NCI-H2196 (cell line): ENCODE data around the gene SEZ6L.

Source experiments
- DNase-seq: peaks from one replicate; lab custom pipeline; 2025; ENCODE audit not compliant: unreplicated experiment; lab: John Stamatoyannopoulos, UW

SEZ6L gene

GRCh38 chr22:26291940-26292666, 122.8 kb downstream of the SEZ6L start:
- no peak for DNase-seq

GRCh38 chr22:26292667-26292995, 123.4 kb downstream of the SEZ6L start:
- DNase-seq = no peak

DNA sequence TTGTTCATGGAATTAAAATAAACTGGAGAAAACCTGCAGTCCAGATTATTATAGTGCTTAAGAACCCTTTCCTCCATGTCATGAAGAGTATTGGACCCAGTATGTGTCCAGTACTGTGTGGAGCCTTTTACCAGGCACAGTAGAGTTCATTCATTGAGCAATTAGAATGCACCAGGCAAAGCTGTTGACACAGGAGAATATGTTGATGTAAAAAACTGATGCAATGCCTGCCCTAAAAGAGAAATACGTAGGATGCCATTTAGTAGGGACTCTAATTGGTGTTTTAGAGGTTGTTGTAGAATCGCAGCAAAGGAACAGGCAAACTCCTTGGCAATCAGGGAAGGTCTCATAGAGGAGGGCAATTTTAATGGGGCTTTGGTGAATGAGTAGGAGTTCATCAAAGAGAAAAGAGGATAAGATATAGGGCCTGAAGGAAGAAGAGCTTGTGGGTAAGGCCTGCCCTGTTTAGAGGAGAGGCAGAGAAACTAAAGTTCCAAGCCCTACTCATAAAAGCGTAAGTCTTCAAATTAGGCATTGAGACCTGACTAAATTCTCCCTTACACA, 126.4 kb downstream of the SEZ6L start:
- no peak for DNase-seq

GRCh38 chr22:26298605-26299310, 129.5 kb downstream of the SEZ6L start:
- DNase-seq = no peak

- no peak for DNase-seq
These were observed 133.5 kb downstream of the SEZ6L start for GRCh38 chr22:26302726-26303125.

GRCh38 chr22:26303475-26303874, 134.2 kb downstream of the SEZ6L start:
- DNase-seq = no peak

DNA sequence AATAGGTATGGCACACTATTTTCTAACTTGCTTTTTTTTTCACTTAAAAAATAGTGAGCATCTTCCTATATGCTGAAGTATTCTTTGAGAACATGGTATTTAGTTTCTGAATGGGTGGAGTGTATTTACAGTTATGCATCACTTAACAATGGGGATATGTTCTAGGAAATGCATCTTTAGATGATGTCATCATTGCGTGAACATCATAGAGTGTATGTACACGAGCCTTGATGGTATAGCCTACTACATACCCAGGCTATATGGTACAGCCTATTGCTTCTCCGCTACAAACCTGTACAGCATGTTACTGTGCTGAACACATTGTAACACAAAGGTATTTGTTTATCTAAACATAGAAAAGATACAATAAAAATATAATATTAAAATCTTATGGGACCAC, 135.5 kb downstream of the SEZ6L start:
- no peak for DNase-seq

DNA sequence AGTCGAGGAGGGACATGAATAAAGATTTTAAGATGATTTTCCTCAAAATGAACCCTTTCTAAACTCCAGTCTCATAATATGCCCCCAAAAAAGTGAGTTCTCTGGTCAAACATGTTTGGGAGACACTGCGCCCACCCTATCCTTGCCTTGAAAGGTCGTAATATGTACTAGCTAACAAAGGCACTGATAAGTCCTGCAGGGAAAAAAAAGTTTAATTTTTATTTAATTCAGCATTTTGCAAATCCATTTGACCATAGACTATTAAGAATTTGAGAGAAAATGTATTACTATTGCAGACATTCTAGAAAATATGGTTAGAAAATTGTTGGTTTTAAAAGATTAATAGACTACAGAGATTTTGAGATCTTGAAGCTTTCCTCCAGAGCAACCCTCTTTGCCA, 139.2 kb downstream of the SEZ6L start:
- no peak for DNase-seq

GRCh38 chr22:26310616-26311015, 141.4 kb downstream of the SEZ6L start:
- no peak for DNase-seq

DNA sequence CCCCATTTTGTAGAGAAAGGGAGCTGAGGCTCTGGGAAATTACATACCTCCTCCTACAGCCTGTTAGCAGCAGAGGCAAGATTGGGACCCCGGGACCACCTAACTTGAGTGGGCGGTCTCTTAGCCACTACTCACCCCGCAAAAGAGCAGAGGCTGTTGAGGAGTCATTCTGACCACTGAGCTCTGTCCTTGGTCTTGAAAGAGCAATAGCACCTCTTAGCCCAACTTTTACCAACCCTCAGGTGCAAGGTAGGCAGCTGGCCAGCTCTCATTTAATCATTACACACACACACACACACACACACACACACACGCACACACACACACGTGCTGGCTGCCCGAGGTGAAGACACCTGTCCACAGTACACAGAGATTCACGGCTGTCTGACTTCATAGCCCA, 144.0 kb downstream of the SEZ6L start:
- no peak for DNase-seq

DNA sequence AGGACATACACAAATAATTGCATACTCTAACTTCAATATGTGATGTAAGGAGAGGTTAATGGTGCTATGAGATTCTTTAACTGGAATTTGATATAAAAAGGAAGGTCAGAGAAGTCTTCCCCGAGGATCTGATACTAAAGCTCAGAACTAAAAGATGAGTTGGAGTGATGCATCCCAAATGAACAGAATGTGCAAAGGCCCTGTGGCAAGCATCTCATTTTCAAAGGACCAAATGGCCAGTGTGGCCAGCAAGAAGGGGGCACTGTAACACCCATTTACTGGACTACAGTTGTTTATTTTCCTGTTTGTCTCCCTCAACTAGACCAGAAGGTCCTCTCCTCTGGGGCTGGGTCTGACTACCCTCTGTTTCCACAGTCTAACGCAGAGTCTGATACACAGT, 144.9 kb downstream of the SEZ6L start:
- no peak for DNase-seq

- DNase-seq = no peak
These were observed 145.4 kb downstream of the SEZ6L start for GRCh38 chr22:26314656-26315055.

DNA sequence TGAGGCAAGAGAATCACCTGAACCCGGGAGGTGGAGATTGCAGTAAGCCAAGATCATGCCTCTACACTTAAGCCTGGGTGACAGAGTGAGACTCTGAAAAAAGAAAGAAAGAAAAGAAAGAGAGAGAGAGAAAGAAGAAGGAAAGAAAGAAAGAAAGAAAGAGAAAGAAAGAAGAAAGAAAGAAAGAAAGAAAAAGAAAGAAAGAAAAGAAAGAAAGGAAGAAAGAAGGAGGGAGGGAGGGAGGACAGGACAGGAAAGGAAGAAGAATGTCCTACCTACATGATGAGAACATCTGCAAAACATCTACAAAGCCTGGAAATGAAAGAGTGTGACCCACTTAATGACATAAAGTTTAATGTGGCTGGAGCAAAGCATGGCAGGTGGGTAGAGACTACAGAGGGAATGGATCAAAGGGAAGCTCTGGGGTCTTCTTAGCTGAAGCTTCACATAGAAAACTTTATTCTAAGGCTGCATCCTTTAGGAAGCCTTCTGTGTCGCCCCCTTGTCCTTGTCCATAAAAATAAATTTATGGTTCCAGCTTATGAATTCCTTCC, 147.5 kb downstream of the SEZ6L start:
- DNase-seq = no peak

DNA sequence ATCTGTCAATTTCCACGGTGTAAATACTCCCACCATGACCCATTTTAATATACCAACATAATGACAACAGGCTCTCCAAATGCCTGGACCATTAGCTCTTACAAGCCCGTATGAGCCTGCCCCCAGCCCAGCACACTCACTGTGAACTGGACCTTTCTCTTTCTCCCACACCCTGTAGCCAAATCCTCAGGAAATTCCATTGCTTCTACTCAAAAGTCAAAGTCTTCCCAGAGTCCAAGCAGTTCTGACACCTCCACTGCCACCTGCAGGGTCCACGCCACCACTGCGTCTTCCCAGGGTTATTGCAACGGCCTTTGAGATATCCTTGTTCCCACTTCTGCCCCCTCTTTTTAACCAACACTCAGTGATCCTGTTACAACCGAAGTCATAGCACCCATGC, 149.7 kb downstream of the SEZ6L start:
- DNase-seq = peak; percentile 8

DNA sequence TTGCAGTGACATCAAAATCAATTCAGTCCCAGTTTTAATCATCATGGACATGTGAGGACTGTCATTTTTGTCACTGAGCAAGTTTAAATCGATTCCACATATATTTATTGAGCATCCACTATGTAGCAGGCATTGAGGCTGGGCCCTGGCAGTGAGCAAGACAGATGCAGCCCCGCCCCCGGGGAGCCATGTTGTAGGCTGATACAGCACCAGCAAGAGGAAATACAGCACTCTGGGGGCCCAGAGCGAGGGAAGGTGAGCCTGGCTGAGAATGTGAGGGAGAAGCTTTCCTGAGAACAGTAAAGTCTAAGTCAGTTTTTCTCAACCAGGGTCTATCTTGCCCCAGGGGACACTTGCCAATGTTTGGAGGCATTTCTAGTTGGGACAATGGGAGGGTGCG, 151.2 kb downstream of the SEZ6L start:
- no peak for DNase-seq

GRCh38 chr22:26321469-26321913, 152.2 kb downstream of the SEZ6L start:
- DNase-seq = no peak

DNA sequence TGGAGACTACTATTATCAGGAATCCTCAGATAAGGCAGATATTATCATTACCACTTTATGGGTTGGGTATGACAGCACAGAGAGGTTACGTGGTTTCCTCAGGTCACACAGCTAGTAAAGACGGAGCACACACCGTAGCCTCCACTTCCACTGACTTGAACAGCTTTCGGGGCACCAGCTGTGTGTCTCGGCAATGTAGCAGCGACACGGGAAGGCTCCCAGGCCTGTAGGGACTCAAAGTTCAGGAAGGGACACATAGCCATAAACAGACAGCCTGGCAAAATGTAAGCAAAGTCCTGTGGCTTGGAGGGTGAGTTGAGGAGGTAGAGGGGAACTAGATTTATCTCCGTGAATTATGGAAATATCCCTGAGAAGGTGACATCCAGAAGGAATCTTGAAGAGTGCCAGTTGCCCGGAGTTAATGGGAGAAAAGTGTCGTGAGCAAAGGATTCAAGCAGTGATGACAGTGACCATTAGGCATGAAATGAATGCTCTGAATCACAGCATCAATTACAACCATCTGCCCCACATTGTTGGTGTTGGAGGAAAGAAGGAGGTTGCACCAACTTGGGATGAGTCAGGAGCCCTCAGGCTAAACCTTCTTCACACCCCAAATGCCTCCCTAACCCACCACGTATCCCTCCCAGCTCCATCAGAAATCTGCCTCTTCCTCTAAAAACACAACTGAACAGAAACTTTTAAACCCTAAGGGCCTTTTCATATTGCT, 153.1 kb downstream of the SEZ6L start:
- no peak for DNase-seq

DNA sequence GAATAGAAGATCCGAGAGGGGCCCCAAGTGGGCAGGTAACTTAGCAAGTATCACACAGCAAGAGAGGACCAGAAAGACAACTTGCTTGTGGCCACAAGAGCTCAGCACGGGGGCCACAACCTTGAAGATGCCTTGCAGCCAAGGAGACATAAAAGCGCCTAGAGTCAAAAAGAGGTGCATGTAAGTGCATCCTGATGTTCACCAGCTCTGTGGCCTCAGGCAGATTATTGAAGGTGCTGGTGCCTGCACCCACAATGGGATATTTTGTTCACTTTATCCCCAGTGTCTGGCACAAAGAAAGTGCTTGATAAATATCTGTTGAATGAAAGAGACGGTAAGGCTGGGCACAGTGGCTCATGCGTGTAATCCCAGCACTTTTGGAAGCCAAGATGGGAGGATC, 153.8 kb downstream of the SEZ6L start:
- no peak for DNase-seq

GRCh38 chr22:26324150-26324549, 154.9 kb downstream of the SEZ6L start:
- no peak for DNase-seq

DNA sequence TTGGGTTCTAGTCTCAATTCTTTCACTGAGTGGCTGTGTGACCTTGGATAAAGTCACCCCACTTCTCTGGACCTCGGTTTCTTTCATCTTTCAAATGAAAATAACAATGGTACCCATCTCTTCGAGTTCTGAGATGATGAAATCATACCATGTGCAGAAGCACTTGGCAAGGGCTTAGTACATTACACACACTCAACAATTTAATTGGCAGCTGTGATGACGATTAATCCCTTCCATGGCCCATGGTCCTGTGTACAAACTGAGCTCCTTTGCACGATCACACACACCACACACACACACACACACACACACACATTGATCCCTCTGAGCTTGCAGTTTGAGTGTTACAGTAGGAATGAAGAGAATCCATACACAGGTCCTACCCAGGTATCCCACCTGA, 156.4 kb downstream of the SEZ6L start:
- peak; percentile 5 for DNase-seq

GRCh38 chr22:26326803-26327202, 157.5 kb downstream of the SEZ6L start:
- DNase-seq = no peak

- DNase-seq = no peak
These were observed 158.0 kb downstream of the SEZ6L start for GRCh38 chr22:26327306-26327705.
